ENCODE measurements around the gene BLOC1S5.

GRCh38 chr6:8108759-8109539 lies 44.8 kb upstream of the BLOC1S5 start:
- TF ChIP-seq POLR2A (IDR thresholded peaks at IDR 0.05; ENCODE audit: low read depth, low read length) (no peak), POLR2AphosphoS5 (IDR thresholded peaks at IDR 0.05; ENCODE audit: low read depth, low read length) (no peak), PAX5 (IDR thresholded peaks at IDR 0.05; ENCODE audit: insufficient read depth, low read length, severe bottlenecking) (no peak)

Measured in GM12891 (cell line).